GM23338 (cell line): Measurements from ENCODE around the gene ANKS1B. TPM values are rescaled to one million over a fixed set of nuclear protein-coding genes. Genes with fewer than 3 reads are reported as not detected.

ENCODE experiments used
- ATAC-seq: fragments of 200-7000 bp; cut with Tn5 transposase; 3 replicates; pipeline ENCODE4 v1.9.1; 2020
- DNase-seq: peaks from one replicate; pipeline ENCODE4 v3.0.0-alpha.2; 2015; ENCODE audit warnings: low spot score
- H2AFZ ChIP-seq: fragments of 200-600 bp; sonication (generic); 2 replicates; pipeline ENCODE4 v1.8.0; 2016; ENCODE audit warnings: antibody characterized with exemption, mild to moderate bottlenecking, moderate library complexity
- H3F3A ChIP-seq: fragments of 200-600 bp; sonication (generic); replicated peaks from 2 replicates; pipeline ENCODE4 v1.8.0; 2017; ENCODE audit warnings: antibody characterized with exemption, mixed run types, low read depth
- H3K27ac ChIP-seq: fragments of 200-600 bp; sonication (generic); 2 replicates; pipeline ENCODE4 v1.6.1; 2016; ENCODE audit warnings: low read depth
- H3K27me3 ChIP-seq: fragments of 200-600 bp; sonication (generic); 2 replicates; pipeline ENCODE4 v1.8.0; 2016; ENCODE audit warnings: mild to moderate bottlenecking, mixed run types, moderate library complexity; ENCODE audit not compliant: insufficient read depth
- H3K36me3 ChIP-seq: fragments of 200-600 bp; sonication (generic); 2 replicates; pipeline ENCODE4 v1.8.0; 2016; ENCODE audit warnings: mild to moderate bottlenecking; ENCODE audit not compliant: insufficient read depth
- H3K4me1 ChIP-seq: fragments of 200-600 bp; sonication (generic); 2 replicates; pipeline ENCODE4 v1.8.0; 2016; ENCODE audit warnings: mild to moderate bottlenecking, moderate library complexity; ENCODE audit not compliant: insufficient read depth
- H3K4me2 ChIP-seq: fragments of 200-600 bp; sonication (generic); 2 replicates; pipeline ENCODE4 v1.7.1; 2017; ENCODE audit warnings: mixed run types
- H3K4me3 ChIP-seq: fragments of 200-600 bp; sonication (generic); 2 replicates; pipeline ENCODE4 v1.6.1; 2016; ENCODE audit warnings: mixed run types
- H3K79me2 ChIP-seq: fragments of 200-600 bp; sonication (generic); replicated peaks from 2 replicates; pipeline ENCODE4 v1.8.0; 2017; ENCODE audit warnings: mild to moderate bottlenecking; ENCODE audit not compliant: insufficient read depth
- H3K9me2 ChIP-seq: fragments of 200-600 bp; sonication (generic); 2 replicates; pipeline ENCODE4 v1.8.0; 2017; ENCODE audit not compliant: insufficient read depth
- H4K20me1 ChIP-seq: fragments of 200-600 bp; sonication (generic); replicated peaks from 2 replicates; pipeline ENCODE4 v1.8.0; 2017; ENCODE audit warnings: mild to moderate bottlenecking; ENCODE audit not compliant: insufficient read depth
- H3K27ac Mint-ChIP-seq: 2 replicates; pipeline ENCODE4 v1.8.0; 2020; ENCODE audit warnings: inconsistent platforms, mild to moderate bottlenecking, moderate library complexity, mixed read lengths
- H3K27me3 Mint-ChIP-seq: 3 replicates; pipeline ENCODE4 v1.8.0; 2022; ENCODE audit warnings: low read depth, mild to moderate bottlenecking, moderate library complexity, mixed read lengths, inconsistent platforms; ENCODE audit not compliant: insufficient read depth, poor library complexity
- H3K36me3 Mint-ChIP-seq: 3 replicates; pipeline ENCODE4 v1.8.0; 2021; ENCODE audit warnings: low read depth, mild to moderate bottlenecking, inconsistent platforms, moderate library complexity, mixed read lengths
- H3K4me1 Mint-ChIP-seq: 3 replicates; pipeline ENCODE4 v1.8.0; 2020; ENCODE audit warnings: mild to moderate bottlenecking, inconsistent platforms, mixed read lengths
- H3K4me3 Mint-ChIP-seq: 3 replicates; pipeline ENCODE4 v1.8.0; 2021; ENCODE audit warnings: moderate library complexity, mild to moderate bottlenecking, inconsistent platforms, mixed read lengths
- H3K9me3 Mint-ChIP-seq: 3 replicates; pipeline ENCODE4 v1.8.0; 2020; ENCODE audit warnings: moderate library complexity, mild to moderate bottlenecking, inconsistent platforms, mixed read lengths
- CREB1 ChIP-seq: fragments of 250-450 bp; sonication (Bioruptor Pico); IDR thresholded peaks from 2 replicates; pipeline ENCODE4 v1.5.0; 2020; ENCODE audit warnings: low read depth, mild to moderate bottlenecking, moderate library complexity
- EZH2 ChIP-seq: fragments of 200-600 bp; sonication (generic); IDR thresholded peaks from one replicate; pipeline ENCODE4 v1.8.0; 2017; ENCODE audit warnings: antibody characterized with exemption, mild to moderate bottlenecking, low read depth; ENCODE audit not compliant: unreplicated experiment
- EZH2phosphoT487 ChIP-seq: fragments of 200-600 bp; sonication (generic); IDR thresholded peaks from one replicate; pipeline ENCODE4 v1.8.1; 2018; ENCODE audit warnings: antibody characterized with exemption; ENCODE audit not compliant: unreplicated experiment
- JUNB ChIP-seq: IDR thresholded peaks from one replicate; pipeline ENCODE4 v1.6.1; 2016; ENCODE audit warnings: antibody characterized with exemption; ENCODE audit not compliant: unreplicated experiment
- NANOG ChIP-seq: IDR thresholded peaks from 2 replicates; pipeline ENCODE4 v1.6.1; 2016; ENCODE audit warnings: antibody characterized with exemption, borderline replicate concordance
- POLR2AphosphoS5 ChIP-seq: IDR thresholded peaks from 2 replicates; pipeline ENCODE4 v1.6.1; 2016; ENCODE audit warnings: antibody characterized with exemption, low read depth
- STAT1 ChIP-seq: IDR thresholded peaks from one replicate; pipeline ENCODE4 v1.6.1; 2016; ENCODE audit warnings: antibody characterized with exemption; ENCODE audit not compliant: unreplicated experiment
- ZNF114 ChIP-seq: fragments of 250-450 bp; sonication (Bioruptor Pico); IDR thresholded peaks from 2 replicates; pipeline ENCODE4 v1.5.0; 2020; ENCODE audit warnings: mild to moderate bottlenecking, moderate library complexity
- ZNF331 ChIP-seq: fragments of 250-450 bp; sonication (Bioruptor Pico); IDR thresholded peaks from 2 replicates; pipeline ENCODE4 v1.5.0; 2020; ENCODE audit warnings: low read depth, mild to moderate bottlenecking, moderate library complexity
- ZNF462 ChIP-seq: fragments of 250-450 bp; sonication (Bioruptor Pico); IDR thresholded peaks from 2 replicates; pipeline ENCODE4 v1.5.0; 2020; ENCODE audit warnings: mild to moderate bottlenecking, moderate library complexity
- polyA plus RNA-seq: library from polyadenylated mRNA; unstranded; fragments of >200 nt; fragmentation: Nextera tagmentation; extraction: Ambion mirVana; gene quantifications from 2 replicates; pipeline ENCODE4 v1.2.1, GENCODE V29; 2016
- total RNA-seq: library from RNA; depleted of rRNA; stranded (reverse); fragments of >200 nt; shearing (Covaris generic); gene quantifications from 2 replicates; pipeline ENCODE4 v1.2.3, GENCODE V29; 2014
- TF ChIP-seq, protein P1 (sequence below), 2 experiments: fragments of 200-600 bp in 1 of 2; sonication (generic) in 1 of 2; conservative IDR thresholded peaks; 2 replicates each; pipeline versions ENCODE4 v1.5.1 to v1.6.1; 2016 to 2017; ENCODE audit warnings: antibody characterized with exemption in 2 of 2, low read depth in 2 of 2, mild to moderate bottlenecking in 2 of 2, moderate library complexity in 1 of 2

ANKS1B gene
- total and polyA plus RNA-seq, 2 experiments from 2014 or later = 4.3 to 5.8 TPM

DNA sequence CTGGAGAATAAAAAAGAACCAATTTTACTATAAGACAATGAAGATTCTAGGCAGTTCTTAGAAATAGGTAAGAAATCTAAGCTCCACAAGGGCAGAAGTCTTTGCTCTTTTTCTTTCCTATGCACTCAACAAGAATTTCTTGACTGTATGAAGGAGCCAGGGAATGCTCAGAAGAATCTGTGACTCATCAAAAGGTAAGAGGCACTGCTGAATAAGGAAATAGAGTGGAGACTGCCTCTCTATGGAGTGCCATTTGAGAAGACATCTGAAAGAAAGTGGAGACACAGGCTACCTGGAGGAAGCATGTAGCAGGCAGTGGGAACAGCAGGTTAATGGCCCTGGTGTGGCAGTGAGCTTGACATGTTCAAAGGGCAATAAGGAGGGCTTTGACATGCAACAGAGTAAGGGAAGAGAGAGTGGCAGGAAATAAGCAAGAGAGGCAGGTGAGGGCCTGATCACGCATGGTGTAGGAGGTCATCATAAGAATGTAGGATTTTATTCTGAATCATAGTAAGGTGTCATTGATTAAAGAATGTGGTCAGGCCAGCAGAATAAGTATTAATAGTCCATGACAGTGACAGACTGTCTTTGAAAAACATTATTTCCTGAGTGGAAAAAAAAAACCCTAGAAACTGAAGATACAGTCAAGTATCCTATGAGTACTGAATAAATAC is 783.9 kb downstream of the ANKS1B start:
- Histone ChIP-seq H3K36me3 (no peaks in the 10 kb centered on the region), H3F3A (no peaks in the 10 kb centered on the region), H3K79me2 (no peaks in the 10 kb centered on the region), H3K4me1 (no peaks in the 10 kb centered on the region), H3K4me3 (no peak overlapping the region), H4K20me1 (no peaks in the 10 kb centered on the region), H2AFZ (no peak overlapping the region), H3K4me2 (no peak overlapping the region), H3K27ac (no peak overlapping the region), H3K9me2 (no peaks in the 10 kb centered on the region), H3K27me3 (no peaks in the 10 kb centered on the region)
- Mint-ChIP-seq H3K36me3 (no peaks in the 10 kb centered on the region; the same call in 2 of the 3 replicates), H3K4me1 (peaks cover 9% of the 10 kb centered on the region), H3K9me3 (no peaks in the 10 kb centered on the region; the same call in 2 of the 3 replicates), H3K4me3 (no peak overlapping the region), H3K27ac (no peak overlapping the region), H3K27me3 (no peaks in the 10 kb centered on the region)
- no peak for TF ChIP-seq EZH2
- no peak for TF ChIP-seq ZNF114
- TF ChIP-seq, protein P1, sequence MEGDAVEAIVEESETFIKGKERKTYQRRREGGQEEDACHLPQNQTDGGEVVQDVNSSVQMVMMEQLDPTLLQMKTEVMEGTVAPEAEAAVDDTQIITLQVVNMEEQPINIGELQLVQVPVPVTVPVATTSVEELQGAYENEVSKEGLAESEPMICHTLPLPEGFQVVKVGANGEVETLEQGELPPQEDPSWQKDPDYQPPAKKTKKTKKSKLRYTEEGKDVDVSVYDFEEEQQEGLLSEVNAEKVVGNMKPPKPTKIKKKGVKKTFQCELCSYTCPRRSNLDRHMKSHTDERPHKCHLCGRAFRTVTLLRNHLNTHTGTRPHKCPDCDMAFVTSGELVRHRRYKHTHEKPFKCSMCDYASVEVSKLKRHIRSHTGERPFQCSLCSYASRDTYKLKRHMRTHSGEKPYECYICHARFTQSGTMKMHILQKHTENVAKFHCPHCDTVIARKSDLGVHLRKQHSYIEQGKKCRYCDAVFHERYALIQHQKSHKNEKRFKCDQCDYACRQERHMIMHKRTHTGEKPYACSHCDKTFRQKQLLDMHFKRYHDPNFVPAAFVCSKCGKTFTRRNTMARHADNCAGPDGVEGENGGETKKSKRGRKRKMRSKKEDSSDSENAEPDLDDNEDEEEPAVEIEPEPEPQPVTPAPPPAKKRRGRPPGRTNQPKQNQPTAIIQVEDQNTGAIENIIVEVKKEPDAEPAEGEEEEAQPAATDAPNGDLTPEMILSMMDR (conservative IDR thresholded peaks at IDR 0.05; ENCODE audit: low read depth in 2 of 2) = no peak
- no peak for TF ChIP-seq ZNF331 (CRISPR knock-in tag)
- no peak for TF ChIP-seq JUNB
- no peak for TF ChIP-seq NANOG
- TF ChIP-seq POLR2AphosphoS5 = no peak
- TF ChIP-seq ZNF462 (CRISPR knock-in tag) = no peak
- TF ChIP-seq CREB1 (CRISPR knock-in tag) = no peak
- no peak for TF ChIP-seq EZH2phosphoT487
- TF ChIP-seq STAT1 = no peak
- ATAC-seq (no peak), DNase-seq (no peak)
